HFF-Myc (cell line): ENCODE measurements around the gene PKNOX1.
"Not testable (repeated sequence)": the region's sequence is repeated elsewhere in the genome, so short reads cannot be mapped to it uniquely, and the experiment has no call there.

Experiments
- DNase-seq: peaks from one replicate; pipeline ENCODE4 v3.0.0-alpha.2; 2011; ENCODE audit warnings: low read depth; ENCODE audit errors: extremely low read depth
- H3K4me3 ChIP-seq: replicated peaks from 2 replicates; pipeline ENCODE4 v1.5.1; 2011; ENCODE audit warnings: low read depth, mild to moderate bottlenecking, control low read depth, low read length
- CTCF ChIP-seq: IDR thresholded peaks from 2 replicates; pipeline ENCODE4 v1.5.1; 2012; ENCODE audit warnings: mild to moderate bottlenecking, low read depth, low read length, control low read depth; ENCODE audit errors: missing control alignments

The PKNOX1 gene

DNA sequence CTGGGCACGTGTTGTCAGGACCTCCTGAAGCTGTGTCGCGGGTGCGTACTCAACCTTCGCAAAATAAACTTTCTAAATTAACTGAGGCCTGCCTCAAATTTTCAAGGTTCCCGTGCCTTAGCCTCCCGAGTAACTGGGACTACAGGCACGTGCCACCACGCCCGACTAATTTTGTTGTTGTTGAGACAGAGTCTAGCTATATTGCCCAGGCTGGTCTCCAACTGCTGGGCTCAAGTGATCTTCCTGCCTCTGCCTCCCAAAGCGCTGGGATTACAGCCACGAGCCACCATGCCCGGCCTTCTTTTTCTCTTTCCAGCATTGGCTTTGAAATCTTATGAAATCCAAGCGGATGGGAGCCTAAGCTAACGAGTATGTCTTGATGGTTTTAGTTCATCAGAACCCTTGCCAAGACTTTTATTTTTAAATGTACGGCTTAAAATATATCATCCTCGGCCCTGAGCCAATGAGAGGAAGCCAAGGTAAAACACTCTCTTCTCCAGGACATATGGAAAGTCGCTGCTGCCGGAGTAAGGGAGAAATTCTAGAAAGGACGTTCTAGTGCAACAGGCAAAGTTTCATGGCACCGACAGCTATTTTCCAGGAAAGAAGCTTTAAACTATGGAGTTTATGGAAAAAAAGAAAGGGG, 36.3 kb upstream of the PKNOX1 start:
- TF ChIP-seq CTCF = no peak
- no peak overlapping the region for H3K4me3 ChIP-seq
- no peak for DNase-seq

- not testable (repeated sequence) for H3K4me3 ChIP-seq, DNase-seq
Measured at GRCh38 chr21:42938606-42938995, 35.8 kb upstream of the PKNOX1 start.

- peak; percentile 94 for DNase-seq
- no peak for TF ChIP-seq CTCF
Measured at GRCh38 chr21:42939582-42940413, 34.6 kb upstream of the PKNOX1 start.

GRCh38 chr21:42941696-42942085, 32.7 kb upstream of the PKNOX1 start:
- no peak overlapping the region for H3K4me3 ChIP-seq
- no peak for TF ChIP-seq CTCF
- no peak for DNase-seq

More at GRCh38 chr21:42939582-42940413, 34.6 kb upstream of the PKNOX1 start:
- H3K4me3 ChIP-seq = peak overlapping the region; percentile 26; the same call in 1 of the 2 replicates

- no peak for DNase-seq
- no peak overlapping the region for H3K4me3 ChIP-seq
- no peak for TF ChIP-seq CTCF
Measured at GRCh38 chr21:42942244-42942643, 32.1 kb upstream of the PKNOX1 start.

DNA sequence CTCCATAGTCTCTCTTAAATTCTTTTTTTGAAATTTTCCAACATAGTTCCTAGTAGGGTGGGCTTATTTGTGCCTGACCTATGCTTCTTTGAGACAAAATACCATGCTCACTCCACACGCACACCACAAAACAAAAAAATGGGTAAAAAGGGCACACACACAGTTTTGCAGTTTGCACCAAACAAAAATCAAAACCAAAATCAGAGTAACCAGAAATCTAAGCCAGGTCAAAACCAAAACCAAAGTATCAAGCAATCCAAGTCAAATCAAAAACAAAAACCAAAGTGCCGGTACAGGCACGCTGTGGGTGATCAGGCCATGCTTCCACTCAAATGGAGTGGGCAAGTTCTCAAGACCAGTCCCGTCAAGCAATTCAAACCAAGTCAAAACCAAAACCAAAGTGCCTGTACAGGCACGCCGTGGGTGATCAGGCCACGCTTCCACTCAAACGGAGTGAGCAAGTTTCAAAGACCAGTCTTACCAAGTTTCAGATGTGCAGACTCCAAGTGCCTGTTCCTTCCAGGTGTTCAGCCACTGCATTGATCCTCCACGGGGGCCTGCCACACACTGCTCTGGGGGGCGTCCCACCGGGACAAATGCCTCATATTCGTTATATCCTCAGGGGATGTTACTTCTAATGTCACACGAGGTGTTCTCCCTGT, 25.1 kb upstream of the PKNOX1 start:
- H3K4me3 ChIP-seq = not testable (repeated sequence)

DNA sequence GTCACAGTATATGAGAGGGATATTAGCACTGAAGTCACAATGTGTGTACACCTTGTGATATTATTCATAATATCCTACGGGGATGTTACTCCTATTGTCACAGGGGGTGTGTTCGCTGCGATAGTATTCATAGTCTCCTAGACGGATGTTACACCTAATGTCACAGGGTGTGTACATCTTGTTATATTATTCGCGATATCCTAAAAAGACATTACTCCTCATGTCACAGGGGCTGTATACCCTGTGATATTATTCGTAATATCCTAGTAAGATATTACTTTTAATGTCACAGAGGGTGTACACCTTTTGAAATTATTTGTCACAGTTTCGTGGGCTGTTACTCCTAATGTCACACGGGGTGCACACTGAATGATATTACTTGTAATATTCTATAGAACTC, 23.2 kb upstream of the PKNOX1 start:
- DNase-seq, H3K4me3 ChIP-seq: not testable (repeated sequence)

More for the DNA sequence above, 25.1 kb upstream of the PKNOX1 start:
- DNase-seq = not testable (repeated sequence)

DNA sequence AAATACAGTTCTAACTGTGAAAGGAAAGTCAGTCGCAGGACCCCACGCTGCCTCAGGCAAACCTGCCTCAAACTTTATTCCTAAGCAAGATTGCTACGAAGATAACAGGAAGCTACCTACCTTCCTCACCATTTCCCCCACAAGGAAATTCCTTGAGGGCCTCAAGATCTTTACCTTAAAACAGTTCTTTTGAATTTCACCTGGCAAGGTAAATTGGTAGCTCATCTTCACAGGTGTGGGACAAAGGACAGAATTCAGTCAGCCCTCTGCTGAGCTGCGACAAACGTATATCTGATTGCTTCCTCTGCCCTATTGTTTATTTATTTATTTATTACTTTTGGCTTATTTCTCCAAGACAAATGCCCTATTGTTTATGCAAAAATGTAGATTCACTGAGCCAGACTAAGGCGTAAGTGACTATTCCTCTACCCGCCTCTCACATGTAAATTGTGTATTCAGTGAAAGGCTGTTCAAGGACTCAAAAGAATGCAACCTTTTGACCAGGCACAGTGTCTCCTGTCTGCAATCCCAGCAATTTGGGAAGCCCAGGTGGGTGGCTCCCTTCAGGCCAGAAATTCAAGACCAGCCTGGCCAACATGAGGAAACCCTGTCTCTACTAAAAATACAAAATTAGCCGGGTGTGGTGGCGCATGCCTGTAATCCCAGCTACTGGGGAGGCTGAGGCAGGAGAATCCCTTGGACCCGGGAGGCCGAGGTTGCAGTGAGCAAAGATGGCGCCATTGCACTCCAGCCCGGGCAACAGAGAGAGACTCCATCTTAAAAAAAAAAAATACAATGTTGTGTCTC, 17.3 kb upstream of the PKNOX1 start:
- DNase-seq = no peak
- no peak overlapping the region for H3K4me3 ChIP-seq
- no peak for TF ChIP-seq CTCF

DNA sequence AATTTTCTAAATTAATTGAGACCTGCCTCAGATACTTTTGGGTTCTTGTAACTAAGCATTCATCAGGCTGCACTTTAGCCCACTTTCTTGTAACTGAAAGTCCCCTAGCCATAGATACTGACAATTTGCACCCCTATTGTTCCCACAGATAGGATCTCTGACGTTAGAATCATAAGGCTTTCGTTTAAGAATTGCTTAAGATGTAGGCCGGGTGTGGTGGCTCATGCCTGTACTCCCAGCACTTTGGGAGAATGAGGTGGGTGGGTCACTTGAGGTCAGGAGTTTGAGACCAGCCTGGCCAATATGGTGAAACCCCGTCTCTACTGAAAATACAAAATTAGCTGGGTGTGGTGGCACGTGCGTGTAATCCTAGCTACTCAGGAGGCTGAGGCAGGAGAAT, 16.2 kb upstream of the PKNOX1 start:
- H3K4me3 ChIP-seq, DNase-seq: not testable (repeated sequence)
